ENCODE data around the gene SPATA31E1.
"Not testable (repeated sequence)": the region's sequence is repeated elsewhere in the genome, so short reads cannot be mapped to it uniquely, and the experiment has no call there.

SPATA31E1 gene

GRCh38 chr9:87882627-87883026 lies at the start of gene SPATA31E1:
SPATA31E1 (plus strand) TSS chr9:87882877; CDS start chr9:87882892, 15 bp downstream.
- DNase-seq: no peak

GRCh38 chr9:87834357-87834756 lies 48.3 kb upstream of the SPATA31E1 start:
- DNase-seq: no peak

GRCh38 chr9:87836536-87836935 lies 46.1 kb upstream of the SPATA31E1 start:
- no peak for DNase-seq

- peak in 1 of 2 experiments; percentile 3 for DNase-seq
Measured at GRCh38 chr9:87836951-87837705, 45.5 kb upstream of the SPATA31E1 start.

- DNase-seq: no peak
Measured at GRCh38 chr9:87840134-87840533, 42.5 kb upstream of the SPATA31E1 start.

GRCh38 chr9:87842878-87843585 lies 39.6 kb upstream of the SPATA31E1 start:
- no peak for DNase-seq

GRCh38 chr9:87844506-87844905 lies 38.2 kb upstream of the SPATA31E1 start:
- DNase-seq: no peak

- DNase-seq: peak; percentile 7 to 48
Measured at GRCh38 chr9:87847817-87848216, 34.9 kb upstream of the SPATA31E1 start.

GRCh38 chr9:87849144-87849758 lies 33.4 kb upstream of the SPATA31E1 start:
- no peak for DNase-seq

- no peak for DNase-seq
Measured at GRCh38 chr9:87850391-87850790, 32.3 kb upstream of the SPATA31E1 start.

- not testable (repeated sequence) for DNase-seq
Measured at GRCh38 chr9:87851186-87851585, 31.5 kb upstream of the SPATA31E1 start.

GRCh38 chr9:87853302-87853701 lies 29.4 kb upstream of the SPATA31E1 start:
- no peak for DNase-seq

- peak in 1 of 2 experiments; percentile 20 for DNase-seq
Measured at GRCh38 chr9:87853876-87854579, 28.6 kb upstream of the SPATA31E1 start.

- no peak for DNase-seq
Measured at GRCh38 chr9:87854580-87854955, 28.1 kb upstream of the SPATA31E1 start.

GRCh38 chr9:87855061-87855460 lies 27.6 kb upstream of the SPATA31E1 start:
- no peak for DNase-seq

- DNase-seq: no peak
Measured at GRCh38 chr9:87857141-87857947, 25.3 kb upstream of the SPATA31E1 start.

- DNase-seq: no peak
Measured at GRCh38 chr9:87857948-87858335, 24.7 kb upstream of the SPATA31E1 start.

- DNase-seq: no peak
Measured at GRCh38 chr9:87859137-87859536, 23.5 kb upstream of the SPATA31E1 start.

GRCh38 chr9:87859786-87860185 lies 22.9 kb upstream of the SPATA31E1 start:
- DNase-seq: no peak

GRCh38 chr9:87861332-87861731 lies 21.3 kb upstream of the SPATA31E1 start:
- no peak for DNase-seq

- no peak for DNase-seq
Measured at GRCh38 chr9:87862536-87863268, 20.0 kb upstream of the SPATA31E1 start.
